H1 (cell line): ENCODE results near the gene ID1.
"Not testable (repeated sequence)": the region's sequence is repeated elsewhere in the genome, so short reads cannot be mapped to it uniquely, and the experiment has no call there.

Experiments
- BRCA1 ChIP-seq: IDR thresholded peaks from 2 replicates; pipeline ENCODE4 v1.6.1; 2012; ENCODE audit warnings: low read depth, low read length, improper control_type of control experiment
- CTCF ChIP-seq, 3 experiments: IDR thresholded peaks; 1 replicate in 2 of 3; 2 replicates in 1 of 3; pipeline versions ENCODE4 v1.5.1 to v1.6.1; 2011; ENCODE audit warnings: low read length in 3 of 3, mild to moderate bottlenecking in 3 of 3, inconsistent platforms in 2 of 3, low read depth in 1 of 3, moderate library complexity in 1 of 3; ENCODE audit not compliant: insufficient read depth in 1 of 3; ENCODE audit errors: control extremely low read depth in 1 of 3
- JUND ChIP-seq: IDR thresholded peaks from 2 replicates; pipeline ENCODE4 v1.6.1; 2011; ENCODE audit warnings: mild to moderate bottlenecking, improper control_type of control experiment, low read length
- MAFK ChIP-seq: IDR thresholded peaks from 2 replicates; pipeline ENCODE4 v1.6.1; 2012; ENCODE audit warnings: low read depth, mild to moderate bottlenecking, improper control_type of control experiment, low read length
- POLR2A ChIP-seq, 2 experiments: IDR thresholded peaks; 1 replicate in 1 of 2; 2 replicates in 1 of 2; pipeline ENCODE4 v1.6.1; 2011; ENCODE audit warnings: low read depth in 2 of 2, low read length in 2 of 2, mild to moderate bottlenecking in 2 of 2; ENCODE audit errors: control extremely low read depth in 1 of 2
- SUZ12 ChIP-seq: fragments of 200-600 bp; sonication (generic); IDR thresholded peaks from 2 replicates; pipeline ENCODE4 v1.6.1; 2012; ENCODE audit warnings: mild to moderate bottlenecking, inconsistent platforms, low read length, moderate library complexity, mixed read lengths
- TAF7 ChIP-seq: optimal IDR thresholded peaks from 2 replicates; pipeline ENCODE3; 2011; ENCODE audit warnings: low read depth, mild to moderate bottlenecking, inconsistent platforms, low read length, moderate library complexity, borderline replicate concordance
- YY1 ChIP-seq: IDR thresholded peaks from 2 replicates; pipeline ENCODE4 v1.6.1; 2011; ENCODE audit warnings: low read depth, mild to moderate bottlenecking, low read length

GRCh38 chr20:31596412-31596715, 8.7 kb upstream of the ID1 start:
- not testable (repeated sequence) for TF ChIP-seq TAF7; MAFK; CTCF (IDR thresholded peaks at IDR 0.05; ENCODE audit: control extremely low read depth in 1 of 3, insufficient read depth in 1 of 3, low read depth in 1 of 3, low read length in 3 of 3); YY1; SUZ12; POLR2A (IDR thresholded peaks at IDR 0.05; ENCODE audit: control extremely low read depth in 1 of 2, low read depth in 2 of 2, low read length in 2 of 2); JUND; BRCA1
